GM23338 (cell line): Measurements from ENCODE around the gene NLRC5. TPM values are rescaled to one million over a fixed set of nuclear protein-coding genes. Genes with fewer than 3 reads are reported as not detected.

Experiments
- CREB1 ChIP-seq: fragments of 250-450 bp; sonication (Bioruptor Pico); IDR thresholded peaks from 2 replicates; pipeline ENCODE4 v1.5.0; 2020; ENCODE audit warnings: low read depth, mild to moderate bottlenecking, moderate library complexity
- ETS1 ChIP-seq: IDR thresholded peaks from 2 replicates; pipeline ENCODE4 v1.6.1; 2016; ENCODE audit warnings: antibody characterized with exemption
- EZH2 ChIP-seq: fragments of 200-600 bp; sonication (generic); IDR thresholded peaks from one replicate; pipeline ENCODE4 v1.8.0; 2017; ENCODE audit warnings: antibody characterized with exemption, mild to moderate bottlenecking, low read depth; ENCODE audit not compliant: unreplicated experiment
- EZH2phosphoT487 ChIP-seq: fragments of 200-600 bp; sonication (generic); IDR thresholded peaks from one replicate; pipeline ENCODE4 v1.8.1; 2018; ENCODE audit warnings: antibody characterized with exemption; ENCODE audit not compliant: unreplicated experiment
- JUNB ChIP-seq: IDR thresholded peaks from one replicate; pipeline ENCODE4 v1.6.1; 2016; ENCODE audit warnings: antibody characterized with exemption; ENCODE audit not compliant: unreplicated experiment
- POLR2AphosphoS5 ChIP-seq: IDR thresholded peaks from 2 replicates; pipeline ENCODE4 v1.6.1; 2016; ENCODE audit warnings: antibody characterized with exemption, low read depth
- REST ChIP-seq: IDR thresholded peaks from one replicate; pipeline ENCODE4 v1.6.1; 2018; ENCODE audit warnings: antibody characterized with exemption; ENCODE audit not compliant: unreplicated experiment
- ZNF114 ChIP-seq: fragments of 250-450 bp; sonication (Bioruptor Pico); IDR thresholded peaks from 2 replicates; pipeline ENCODE4 v1.5.0; 2020; ENCODE audit warnings: mild to moderate bottlenecking, moderate library complexity
- ZNF462 ChIP-seq: fragments of 250-450 bp; sonication (Bioruptor Pico); IDR thresholded peaks from 2 replicates; pipeline ENCODE4 v1.5.0; 2020; ENCODE audit warnings: mild to moderate bottlenecking, moderate library complexity
- polyA plus RNA-seq: library from polyadenylated mRNA; unstranded; fragments of >200 nt; fragmentation: Nextera tagmentation; extraction: Ambion mirVana; gene quantifications from 2 replicates; pipeline ENCODE4 v1.2.1, GENCODE V29; 2016
- total RNA-seq: library from RNA; depleted of rRNA; stranded (reverse); fragments of >200 nt; shearing (Covaris generic); gene quantifications from 2 replicates; pipeline ENCODE4 v1.2.3, GENCODE V29; 2014

The NLRC5 gene
- total and polyA plus RNA-seq, 2 experiments from 2014 or later: 2.3 to 3.9 TPM

GRCh38 chr16:57032931-57033330 lies 43.6 kb downstream of the NLRC5 start (continued):
- TF ChIP-seq ZNF462 (no peak), CREB1 (CRISPR knock-in tag) (no peak), ETS1 (no peak), ZNF114 (CRISPR knock-in tag) (no peak), EZH2 (no peak), EZH2phosphoT487 (no peak), JUNB (no peak), REST (no peak), POLR2AphosphoS5 (no peak)
